GM12878 (cell line): ENCODE measurements around the gene DDX42. TPM values are rescaled to one million over a fixed set of nuclear protein-coding genes. Genes with fewer than 3 reads are reported as not detected.

Source experiments
- ATAC-seq: fragments of 200-7000 bp; cut with Tn5 transposase; 3 replicates; pipeline ENCODE4 v1.9.1; 2020; ENCODE audit warnings: mild to moderate bottlenecking, moderate library complexity
- BruUV-seq: library from RNA; stranded (reverse); fragments of 400-500 nt; replicated peaks from 2 replicates; lab custom pipeline; 2021; lab: Mats Ljungman, UMichigan
- CTCF ChIA-PET: fragments of 300-600 bp; sonication (Branson Sonifier 250); formaldehyde crosslinking; extraction: SDS; loops from one replicate; lab custom pipeline; 2021; ENCODE audit warnings: inconsistent platforms; lab: Yijun Ruan, JAX
- POLR2A ChIA-PET: fragments of 350-600 bp; formaldehyde crosslinking; extraction: SDS; loops from one replicate; lab custom pipeline; 2021; ENCODE audit warnings: inconsistent platforms; lab: Charles Lee
- RAD21 ChIA-PET: fragments of 300-600 bp; sonication (Branson Sonifier 250); formaldehyde crosslinking; loops from one replicate; lab custom pipeline; 2023; ENCODE audit warnings: antibody characterized with exemption; ENCODE audit not compliant: unreplicated experiment; lab: Charles Lee
- SMC1A ChIA-PET: fragments of 300-600 bp; sonication (Branson Sonifier 250); formaldehyde crosslinking; loops from one replicate; lab custom pipeline; 2023; ENCODE audit not compliant: unreplicated experiment, uncharacterized antibody; lab: Charles Lee
- DNase-seq: peaks from one replicate; pipeline ENCODE4 v3.0.0-alpha.2; 2011; ENCODE audit warnings: low read depth, low spot score
- FAIRE-seq: peaks from 3 replicates; lab custom pipeline; 2011; peaks lifted over from hg19 to GRCh38; lab: Jason Lieb, UNC
- H2AFZ ChIP-seq: 2 replicates; pipeline ENCODE4 v1.6.0; 2011; ENCODE audit warnings: low read depth, low read length, control low read depth; ENCODE audit not compliant: control insufficient read depth
- H3K27ac ChIP-seq: 2 replicates; pipeline ENCODE4 v1.5.1; 2011; ENCODE audit warnings: control low read depth; ENCODE audit not compliant: control insufficient read depth, insufficient read depth
- H3K27me3 ChIP-seq, 2 experiments: replicated peaks in 1 of 2; 2 replicates each; pipeline versions ENCODE4 v1.6.0 to v1.6.1; 2011; ENCODE audit warnings: low read length in 1 of 2; ENCODE audit not compliant: control insufficient read depth in 2 of 2, insufficient read depth in 2 of 2
- H3K36me3 ChIP-seq, 2 experiments: 2 replicates each; pipeline ENCODE4 v1.5.1; 2011; ENCODE audit warnings: low read length in 1 of 2; ENCODE audit not compliant: control insufficient read depth in 2 of 2, insufficient read depth in 2 of 2
- H3K4me1 ChIP-seq: 2 replicates; pipeline ENCODE4 v1.6.1; 2011; ENCODE audit warnings: mild to moderate bottlenecking, low read length, moderate library complexity, mixed read lengths; ENCODE audit not compliant: control insufficient read depth, insufficient read depth
- H3K4me2 ChIP-seq: 2 replicates; pipeline ENCODE4 v1.6.0; 2011; ENCODE audit warnings: control low read depth; ENCODE audit not compliant: control insufficient read depth, insufficient read depth
- H3K4me3 ChIP-seq: fragments of 200-600 bp; sonication (generic); 2 replicates; pipeline ENCODE4 v1.5.1; 2016
- H3K79me2 ChIP-seq: 2 replicates; pipeline ENCODE4 v1.6.0; 2011; ENCODE audit warnings: low read length; ENCODE audit not compliant: control insufficient read depth, insufficient read depth
- H3K9ac ChIP-seq: 2 replicates; pipeline ENCODE4 v1.8.0; 2011; ENCODE audit warnings: low read length, control low read depth, mixed read lengths; ENCODE audit not compliant: control insufficient read depth, insufficient read depth
- H3K9me3 ChIP-seq: replicated peaks from 3 replicates; pipeline ENCODE4 v1.5.1; 2011; ENCODE audit warnings: mild to moderate bottlenecking, low read length; ENCODE audit not compliant: control insufficient read depth, insufficient read depth
- H4K20me1 ChIP-seq: 2 replicates; pipeline ENCODE4 v1.6.0; 2011; ENCODE audit not compliant: control insufficient read depth, insufficient read depth
- ASH2L ChIP-seq: fragments of 300-600, 200-600 bp; sonication (generic); IDR thresholded peaks from 2 replicates; pipeline ENCODE4 v1.6.1; 2017; ENCODE audit warnings: low read depth, mild to moderate bottlenecking, borderline replicate concordance
- BHLHE40 ChIP-seq, 2 experiments: fragments of 450-650 bp in 1 of 2; IDR thresholded peaks; 2 replicates each; pipeline ENCODE4 v1.6.1; 2011 to 2017; ENCODE audit warnings: low read depth in 2 of 2, borderline replicate concordance in 1 of 2, improper control_type of control experiment in 1 of 2, low read length in 1 of 2, mild to moderate bottlenecking in 1 of 2
- ETV6 ChIP-seq, 2 experiments: fragments of 450-650 bp in 1 of 2; IDR thresholded peaks in 1 of 2; conservative IDR thresholded peaks in 1 of 2; 2 replicates each; pipeline ENCODE4 v1.6.1; 2014; ENCODE audit warnings: antibody characterized with exemption in 1 of 2, borderline replicate concordance in 1 of 2, low read depth in 1 of 2, mild to moderate bottlenecking in 1 of 2, moderate library complexity in 1 of 2
- SIN3A ChIP-seq: IDR thresholded peaks from 2 replicates; pipeline ENCODE4 v1.6.1; 2012; ENCODE audit warnings: low read depth, low read length, improper control_type of control experiment
- SRF ChIP-seq, 2 experiments: IDR thresholded peaks; 2 replicates each; pipeline ENCODE4 v1.6.1; 2011; ENCODE audit warnings: low read depth in 2 of 2, low read length in 2 of 2, mild to moderate bottlenecking in 1 of 2, moderate library complexity in 1 of 2
- WGBS: methylation state at CpG from one replicate; pipeline ENCODE4 v1.1.6; 2016; ENCODE audit warnings: low lambda C conversion rate; ENCODE audit not compliant: insufficient replicate concordance, insufficient coverage; ENCODE audit errors: missing lambda C conversion rate; 5-methylcytosine and 5-hydroxymethylcytosine counted together
- in situ Hi-C: fragments of 300-500 bp; cut with MboI; formaldehyde crosslinking; loops from 9 replicates; pipeline ENCODE4 v1.14.3; 2018; ENCODE audit warnings: mixed read lengths
- intact Hi-C: fragments of 100-400 bp; cut with micrococcal nuclease; formaldehyde crosslinking; loops from one replicate; pipeline ENCODE4 v1.14.2; 2022; ENCODE audit not compliant: unreplicated experiment
- polyA plus RNA-seq, 11 experiments: library from polyadenylated mRNA; depleted of rRNA in 4 of 11; unstranded in 6 of 11; stranded (reverse) in 5 of 11; fragments of >200 nt; fragmentation: Nextera tagmentation in 4 of 11; fragmentation: Illumina TruSeq in 1 of 11; extraction: Ambion mirVana in 4 of 11; extraction: Trizol in 1 of 11; gene quantifications; 1 replicate in 1 of 11; 2 replicates in 10 of 11; pipeline versions ENCODE4 v1.2.1 to v1.2.3, GENCODE V29; 2011 to 2016; ENCODE audit warnings: inconsistent platforms in 2 of 11, missing spikeins in 2 of 11, low read depth in 1 of 11
- total RNA-seq, 4 experiments: library from RNA; depleted of rRNA in 3 of 4; stranded (reverse); fragments of >200 nt in 3 of 4; fragmentation: Illumina TruSeq in 1 of 4; extraction: Trizol in 1 of 4; gene quantifications; 2 replicates each; pipeline versions ENCODE4 v1.2.1 to v1.2.3, GENCODE V29; 2013 to 2021

Gene DDX42
- total and polyA plus RNA-seq, 10 of the 15 experiments (the other 5 are each of a cell fraction or from before 2014, with no cell fraction given) = 14.6 to 147 (median 65.3) TPM

DNA sequence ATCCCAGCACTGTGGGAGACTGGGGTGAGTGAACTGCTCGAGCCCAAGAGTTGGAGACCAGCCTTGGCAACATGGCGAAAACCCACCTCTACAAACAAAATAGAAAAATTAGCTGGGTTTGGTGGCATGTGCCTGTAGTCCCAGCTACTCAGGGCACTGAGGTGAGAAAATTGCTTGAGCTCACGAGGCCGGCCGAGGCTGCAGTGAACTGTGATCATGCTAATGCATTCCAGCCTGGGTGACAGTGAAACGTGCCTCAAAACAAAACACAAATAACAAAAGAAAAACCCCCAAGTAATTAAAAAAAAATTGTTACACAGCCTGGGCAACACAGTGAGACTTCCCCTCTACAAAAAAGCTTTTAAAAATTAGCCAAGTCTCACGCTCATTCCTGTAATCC lies 5.5 kb upstream of the DDX42 start:
- Histone ChIP-seq H3K79me2 (peaks cover 75% of the 10 kb centered on the region), H3K9ac (no peak overlapping the region), H3K4me3 (no peak overlapping the region), H4K20me1 (peaks cover 3% of the 10 kb centered on the region; the same call in 1 of the 2 replicates), H3K4me1 (no peaks in the 10 kb centered on the region; the same call in 1 of the 2 replicates), H3K27me3 (no peaks in the 10 kb centered on the region), H3K36me3 (peaks cover 0 to under 1% of the 10 kb centered on the region in 2 experiments; a peak in 2 of 4 replicates), H3K27ac (no peak overlapping the region), H2AFZ (no peak overlapping the region), H3K4me2 (0 out of 2 replicates have a peak overlapping the region, but pooled peaks have one; percentile 15), H3K9me3 (no peaks in the 10 kb centered on the region)
- ChIA-PET SMC1A (interaction anchor here (0.9 to 2.5 kb wide), 8 partner anchors 11 to 70 kb away, joined by 3 to 10 read pairs (median 3); partner anchors contain the start of gene STRADA), CTCF (interaction anchor here (0.6 to 2.1 kb wide), 9 partner anchors 16 to 146 kb away, joined by 3 to 8 read pairs (median 4); partner anchors contain the start of gene MAP3K3), RAD21 (interaction anchor here (0.8 to 2.2 kb wide), 3 partner anchors 15 to 71 kb away, joined by 3 to 12 read pairs (median 11); partner anchors contain the start of gene STRADA), POLR2A (interaction anchor here (0.6 to 2.5 kb wide), 11 partner anchors 16 to 147 kb away, joined by 3 to 21 read pairs (median 4); no protein-coding TSS in a partner anchor)
- in situ Hi-C loops (no loop called here), intact Hi-C loops (no loop called here)
- TF ChIP-seq ETV6 (conservative IDR thresholded peaks at IDR 0.05 in 1 of 2, IDR thresholded peaks at IDR 0.05 in 1 of 2; ENCODE audit: borderline replicate concordance in 1 of 2, low read depth in 1 of 2) (no peak), BHLHE40 (IDR thresholded peaks at IDR 0.05; ENCODE audit: borderline replicate concordance in 1 of 2, low read depth in 2 of 2, low read length in 1 of 2) (peak; percentile 46 to 60; a peak in 2 of 4 replicates)
- DNase-seq (no peak), FAIRE-seq (no peak), ATAC-seq (no peak)
- WGBS = 85% methylated on average over 7 of the region's 7 CpGs
- BruUV-seq = no TSS peak

DNA sequence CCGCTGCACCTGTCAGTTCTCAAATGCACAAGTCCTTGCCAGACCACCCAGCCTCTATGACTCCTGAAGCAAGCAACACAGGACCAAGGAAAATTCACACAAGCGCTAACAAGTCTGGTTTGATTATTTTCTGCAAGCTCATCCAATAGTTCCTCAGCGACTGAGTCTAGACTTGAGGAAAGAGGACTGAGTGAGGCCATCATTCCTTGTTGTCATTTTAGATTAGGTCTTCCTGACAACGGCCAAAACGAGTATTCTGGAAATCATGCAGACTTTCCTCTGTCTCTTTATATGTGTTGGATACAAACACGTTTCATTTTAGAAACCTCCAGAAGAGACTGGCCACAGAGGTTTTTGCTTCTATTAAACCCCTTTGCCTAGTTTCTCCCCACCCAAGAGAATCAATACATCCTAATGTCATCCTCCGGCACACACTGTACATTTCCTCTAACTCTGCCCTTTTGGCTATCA lies 1.1 kb upstream of the DDX42 start:
- ChIA-PET CTCF (interaction anchor here (0.6 to 1.6 kb wide), 6 partner anchors 25 to 76 kb away, joined by 3 to 8 read pairs (median 5); no protein-coding TSS in a partner anchor), SMC1A (interaction anchor here (1.0 to 1.9 kb wide), 5 partner anchors 9 to 74 kb away, joined by 3 to 7 read pairs (median 5); no protein-coding TSS in a partner anchor), RAD21 (interaction anchor here (0.6 to 3.6 kb wide), 10 partner anchors 12 to 244 kb away, joined by 3 to 20 read pairs (median 5); partner anchors contain the start of genes MAP3K3 and STRADA), POLR2A (interaction anchor here (0.8 to 6.1 kb wide), 15 partner anchors 8 to 152 kb away, joined by 3 to 49 read pairs (median 7); partner anchors contain the start of genes FTSJ3, MAP3K3, PSMC5 and SMARCD2)
- H3K9me3 ChIP-seq = no peaks in the 10 kb centered on the region
- peaks cover 90% of the 10 kb centered on the region for H3K79me2 ChIP-seq
- TSS peak; percentile 86 for BruUV-seq
- TF ChIP-seq SIN3A = peak; percentile 4; the same call in 1 of the 2 replicates
- no peak for TF ChIP-seq SRF (IDR thresholded peaks at IDR 0.05; ENCODE audit: low read depth in 2 of 2, low read length in 2 of 2)
- peak; percentile 70; the same call in 1 of the 2 replicates for TF ChIP-seq ASH2L
- H3K4me3 ChIP-seq = peak overlapping the region; percentile 86
- intact Hi-C loops (loop anchor here (1.0 to 10.0 kb wide), 5 partner anchors 32 to 148 kb away; partner anchors contain the start of genes FTSJ3, MAP3K3, PSMC5 and SMARCD2), in situ Hi-C loops (no loop called here)
- H3K36me3 ChIP-seq = peaks cover 0 to 7% of the 10 kb centered on the region in 2 experiments; a peak in 1 of 4 replicates
- no peaks in the 10 kb centered on the region for H3K27me3 ChIP-seq
- FAIRE-seq (no peak), DNase-seq (no peak), ATAC-seq (no peak)
- H3K4me1 ChIP-seq = peaks cover 3% of the 10 kb centered on the region
- H3K4me2 ChIP-seq = peak overlapping the region; percentile 73
- peak overlapping the region; percentile 94 for H3K9ac ChIP-seq
- peak overlapping the region; percentile 84 for H3K27ac ChIP-seq
- H2AFZ ChIP-seq = peak overlapping the region; percentile 65
- H4K20me1 ChIP-seq = peaks cover 3% of the 10 kb centered on the region
- under 1% methylated on average over 7 of the region's 7 CpGs for WGBS
